ENCODE data around the gene NAGLU. TPM values are rescaled to one million over a fixed set of nuclear protein-coding genes. Genes with fewer than 3 reads are reported as not detected.
A peak's percentile ranks its signal among the peaks of the same experiment; 100 is the strongest.

Gene NAGLU
- polyA plus RNA-seq, 4 donors, result 25.3 to 47.0 (median 32.7) TPM

- Histone ChIP-seq H3K36me3 (ENCODE audit: control insufficient read depth in 3 of 3, insufficient read depth in 2 of 3, low read depth in 1 of 3, low read length in 3 of 3) (peaks cover 7 to 45% (median 8%) of the 10 kb centered on the region in 3 donors), H3K4me1 (ENCODE audit: control insufficient read depth in 3 of 3, insufficient read depth in 2 of 3, low read depth in 1 of 3, low read length in 2 of 3) (peaks cover 6 to 68% (median 27%) of the 10 kb centered on the region in 3 donors), H3K9me3 (ENCODE audit: control insufficient read depth in 2 of 2, insufficient read depth in 1 of 2, low read depth in 1 of 2, low read length in 1 of 2) (no peaks in the 10 kb centered on the region), H3K4me3 (ENCODE audit: low read depth in 1 of 3, low read length in 3 of 3) (no peak overlapping the region), H3K27ac (ENCODE audit: low read depth in 1 of 3, low read length in 2 of 3) (peak overlapping the region in 2 of 3 donors; percentile 90 to 97), H3K27me3 (ENCODE audit: control insufficient read depth in 3 of 3, insufficient read depth in 3 of 3, low read length in 3 of 3) (no peaks in the 10 kb centered on the region)
- FAIRE-seq (no peak), DNase-seq (no peak)
- 73 to 87% (median 83%) methylated on average over 9 of the region's 9 CpGs for WGBS, 3 donors
These were observed 13.7 kb upstream of the NAGLU start for GRCh38 chr17:42522263-42522790.

- no peaks in the 10 kb centered on the region for H3K27me3 ChIP-seq (ENCODE audit: control insufficient read depth in 3 of 3, insufficient read depth in 3 of 3, low read length in 3 of 3)
- peak in 1 of 2 donors; percentile 42 for DNase-seq
- 94 to 98% (median 95%) methylated on average over 7 to 8 of the region's 8 CpGs for WGBS, 3 donors
- no peak overlapping the region for H3K4me3 ChIP-seq (ENCODE audit: low read depth in 1 of 3, low read length in 3 of 3)
- no peak for FAIRE-seq
- peak overlapping the region in 2 of 3 donors; percentile 90 to 97 for H3K27ac ChIP-seq (ENCODE audit: low read depth in 1 of 3, low read length in 2 of 3)
- peaks cover 7 to 42% (median 8%) of the 10 kb centered on the region in 3 donors for H3K36me3 ChIP-seq (ENCODE audit: control insufficient read depth in 3 of 3, insufficient read depth in 2 of 3, low read depth in 1 of 3, low read length in 3 of 3)
- no peaks in the 10 kb centered on the region for H3K9me3 ChIP-seq (ENCODE audit: control insufficient read depth in 2 of 2, insufficient read depth in 1 of 2, low read depth in 1 of 2, low read length in 1 of 2)
- peaks cover 6 to 63% (median 25%) of the 10 kb centered on the region in 3 donors for H3K4me1 ChIP-seq (ENCODE audit: control insufficient read depth in 3 of 3, insufficient read depth in 2 of 3, low read depth in 1 of 3, low read length in 2 of 3)
These were observed 13.2 kb upstream of the NAGLU start for GRCh38 chr17:42522798-42523278.

- peaks cover 7 to 32% (median 8%) of the 10 kb centered on the region in 3 donors for H3K36me3 ChIP-seq (ENCODE audit: control insufficient read depth in 3 of 3, insufficient read depth in 2 of 3, low read depth in 1 of 3, low read length in 3 of 3)
- H3K27me3 ChIP-seq (ENCODE audit: control insufficient read depth in 3 of 3, insufficient read depth in 3 of 3, low read length in 3 of 3), result no peaks in the 10 kb centered on the region
- H3K4me1 ChIP-seq (ENCODE audit: control insufficient read depth in 3 of 3, insufficient read depth in 2 of 3, low read depth in 1 of 3, low read length in 2 of 3), result peaks cover 3 to 45% (median 9%) of the 10 kb centered on the region in 3 donors
- FAIRE-seq (no peak), DNase-seq (no peak)
- peaks cover 0 to 4% of the 10 kb centered on the region in 2 donors for H3K9me3 ChIP-seq (ENCODE audit: control insufficient read depth in 2 of 2, insufficient read depth in 1 of 2, low read depth in 1 of 2, low read length in 1 of 2)
- 76 to 90% (median 81%) methylated on average over 2 of the region's 2 CpGs for WGBS, 3 donors
- H3K4me3 ChIP-seq (ENCODE audit: low read depth in 1 of 3, low read length in 3 of 3), result no peak overlapping the region
- no peak overlapping the region for H3K27ac ChIP-seq (ENCODE audit: low read depth in 1 of 3, low read length in 2 of 3)
These were observed 10.8 kb upstream of the NAGLU start for GRCh38 chr17:42525221-42525620.

GRCh38 chr17:42526031-42526444 lies 10.0 kb upstream of the NAGLU start:
- Histone ChIP-seq H3K4me1 (ENCODE audit: control insufficient read depth in 3 of 3, insufficient read depth in 2 of 3, low read depth in 1 of 3, low read length in 2 of 3) (peaks cover 3 to 44% (median 5%) of the 10 kb centered on the region in 3 donors), H3K27me3 (ENCODE audit: control insufficient read depth in 3 of 3, insufficient read depth in 3 of 3, low read length in 3 of 3) (no peaks in the 10 kb centered on the region), H3K36me3 (ENCODE audit: control insufficient read depth in 3 of 3, insufficient read depth in 2 of 3, low read depth in 1 of 3, low read length in 3 of 3) (peaks cover 6 to 25% (median 8%) of the 10 kb centered on the region in 3 donors), H3K27ac (ENCODE audit: low read depth in 1 of 3, low read length in 2 of 3) (peak overlapping the region in 2 of 3 donors; percentile 14 to 66), H3K9me3 (ENCODE audit: control insufficient read depth in 2 of 2, insufficient read depth in 1 of 2, low read depth in 1 of 2, low read length in 1 of 2) (peaks cover 0 to 4% of the 10 kb centered on the region in 2 donors), H3K4me3 (ENCODE audit: low read depth in 1 of 3, low read length in 3 of 3) (no peak overlapping the region)
- FAIRE-seq (no peak), DNase-seq (peak in 1 of 2 donors; percentile 80)
- WGBS, 3 donors, result 15 to 54% (median 38%) methylated on average over 6 of the region's 6 CpGs

- H3K27ac ChIP-seq (ENCODE audit: low read depth in 1 of 3, low read length in 2 of 3), result no peak overlapping the region
- WGBS, 3 donors, result 74 to 87% (median 83%) methylated on average over 6 of the region's 6 CpGs
These were observed 8.1 kb upstream of the NAGLU start for GRCh38 chr17:42527932-42528331.

GRCh38 chr17:42529061-42529460 lies 7.0 kb upstream of the NAGLU start:
- peak overlapping the region in 1 of 3 donors; percentile 11 for H3K27ac ChIP-seq (ENCODE audit: low read depth in 1 of 3, low read length in 2 of 3)
- no peak for FAIRE-seq
- peaks cover 3 to 25% (median 6%) of the 10 kb centered on the region in 3 donors for H3K4me1 ChIP-seq (ENCODE audit: control insufficient read depth in 3 of 3, insufficient read depth in 2 of 3, low read depth in 1 of 3, low read length in 2 of 3)

More at GRCh38 chr17:42527932-42528331, 8.1 kb upstream of the NAGLU start:
- Histone ChIP-seq H3K4me1 (ENCODE audit: control insufficient read depth in 3 of 3, insufficient read depth in 2 of 3, low read depth in 1 of 3, low read length in 2 of 3) (peaks cover 3 to 33% (median 6%) of the 10 kb centered on the region in 3 donors), H3K27me3 (ENCODE audit: control insufficient read depth in 3 of 3, insufficient read depth in 3 of 3, low read length in 3 of 3) (no peaks in the 10 kb centered on the region), H3K9me3 (ENCODE audit: control insufficient read depth in 2 of 2, insufficient read depth in 1 of 2, low read depth in 1 of 2, low read length in 1 of 2) (peaks cover 0 to 4% of the 10 kb centered on the region in 2 donors), H3K4me3 (ENCODE audit: low read depth in 1 of 3, low read length in 3 of 3) (no peak overlapping the region), H3K36me3 (ENCODE audit: control insufficient read depth in 3 of 3, insufficient read depth in 2 of 3, low read depth in 1 of 3, low read length in 3 of 3) (peaks cover 0 to 6% (median 3%) of the 10 kb centered on the region in 3 donors)
- FAIRE-seq (no peak), DNase-seq (no peak)

GRCh38 chr17:42530952-42531454 lies 5.0 kb upstream of the NAGLU start:
- Histone ChIP-seq H3K27me3 (ENCODE audit: control insufficient read depth in 3 of 3, insufficient read depth in 3 of 3, low read length in 3 of 3) (no peaks in the 10 kb centered on the region), H3K9me3 (ENCODE audit: control insufficient read depth in 2 of 2, insufficient read depth in 1 of 2, low read depth in 1 of 2, low read length in 1 of 2) (peaks cover 0 to 4% of the 10 kb centered on the region in 2 donors), H3K4me1 (ENCODE audit: control insufficient read depth in 3 of 3, insufficient read depth in 2 of 3, low read depth in 1 of 3, low read length in 2 of 3) (peaks cover 3 to 33% (median 9%) of the 10 kb centered on the region in 3 donors), H3K27ac (ENCODE audit: low read depth in 1 of 3, low read length in 2 of 3) (peak overlapping the region; percentile 88 to 94 (median 92)), H3K36me3 (ENCODE audit: control insufficient read depth in 3 of 3, insufficient read depth in 2 of 3, low read depth in 1 of 3, low read length in 3 of 3) (peaks cover 0 to 3% (median 0%) of the 10 kb centered on the region in 3 donors), H3K4me3 (ENCODE audit: low read depth in 1 of 3, low read length in 3 of 3) (no peak overlapping the region)
- FAIRE-seq (no peak), DNase-seq (no peak)
- 61 to 77% (median 67%) methylated on average over 2 of the region's 2 CpGs for WGBS, 3 donors

More at GRCh38 chr17:42529061-42529460, 7.0 kb upstream of the NAGLU start:
- 21 to 44% (median 40%) methylated on average over 3 of the region's 3 CpGs for WGBS, 3 donors
- Histone ChIP-seq H3K4me3 (ENCODE audit: low read depth in 1 of 3, low read length in 3 of 3) (no peak overlapping the region), H3K27me3 (ENCODE audit: control insufficient read depth in 3 of 3, insufficient read depth in 3 of 3, low read length in 3 of 3) (no peaks in the 10 kb centered on the region), H3K9me3 (ENCODE audit: control insufficient read depth in 2 of 2, insufficient read depth in 1 of 2, low read depth in 1 of 2, low read length in 1 of 2) (peaks cover 0 to 4% of the 10 kb centered on the region in 2 donors), H3K36me3 (ENCODE audit: control insufficient read depth in 3 of 3, insufficient read depth in 2 of 3, low read depth in 1 of 3, low read length in 3 of 3) (peaks cover 0 to 3% (median 0%) of the 10 kb centered on the region in 3 donors)
- peak in 1 of 2 donors; percentile 81 for DNase-seq

GRCh38 chr17:42531455-42532354 lies 4.3 kb upstream of the NAGLU start:
- FAIRE-seq (no peak), DNase-seq (peak; percentile 81 to 89)
- Histone ChIP-seq H3K27ac (ENCODE audit: low read depth in 1 of 3, low read length in 2 of 3) (peak overlapping the region; percentile 88 to 94 (median 92)), H3K4me1 (ENCODE audit: control insufficient read depth in 3 of 3, insufficient read depth in 2 of 3, low read depth in 1 of 3, low read length in 2 of 3) (peaks cover 3 to 35% (median 9%) of the 10 kb centered on the region in 3 donors), H3K9me3 (ENCODE audit: control insufficient read depth in 2 of 2, insufficient read depth in 1 of 2, low read depth in 1 of 2, low read length in 1 of 2) (peaks cover 0 to 4% of the 10 kb centered on the region in 2 donors), H3K36me3 (ENCODE audit: control insufficient read depth in 3 of 3, insufficient read depth in 2 of 3, low read depth in 1 of 3, low read length in 3 of 3) (peaks cover 0 to 3% (median 0%) of the 10 kb centered on the region in 3 donors), H3K4me3 (ENCODE audit: low read depth in 1 of 3, low read length in 3 of 3) (peak overlapping the region; percentile 20 to 56 (median 52)), H3K27me3 (ENCODE audit: control insufficient read depth in 3 of 3, insufficient read depth in 3 of 3, low read length in 3 of 3) (no peaks in the 10 kb centered on the region)
- 6 to 10% (median 10%) methylated on average over 49 to 60 of the region's 60 CpGs for WGBS, 3 donors
